Sigmoid colon (tissue), 7 donors: ENCODE results near the gene RAB3C. TPM values are rescaled to one million over a fixed set of nuclear protein-coding genes. Genes with fewer than 3 reads are reported as not detected.
"Not testable (repeated sequence)": the region's sequence is repeated elsewhere in the genome, so short reads cannot be mapped to it uniquely, and the experiment has no call there.

ENCODE experiments used
- DNase-seq: peaks from one replicate; pipeline ENCODE4 v3.0.0-alpha.2; 2019
- H3K27ac ChIP-seq, 4 donors: fragments of 200-600 bp; sonication (generic); one replicate each; pipeline ENCODE4 v1.5.1; 2016 to 2019; ENCODE audit warnings: mild to moderate bottlenecking in 1 of 4
- H3K27me3 ChIP-seq, 3 donors: fragments of 200-600 bp; sonication (generic); one replicate each; pipeline ENCODE4 v1.5.1; 2019; ENCODE audit warnings: mild to moderate bottlenecking in 1 of 3
- H3K36me3 ChIP-seq, 4 donors: fragments of 200-600 bp; sonication (generic); one replicate each; pipeline ENCODE4 v1.5.1; 2016 to 2019
- H3K4me1 ChIP-seq, 4 donors: fragments of 200-600 bp; sonication (generic); one replicate each; pipeline ENCODE4 v1.5.1; 2017 to 2019
- H3K4me3 ChIP-seq, 4 donors: fragments of 200-600 bp; sonication (generic); one replicate each; pipeline ENCODE4 v1.5.1; 2017 to 2019; ENCODE audit warnings: mild to moderate bottlenecking in 2 of 4, moderate library complexity in 1 of 4
- H3K9me3 ChIP-seq, 4 donors: fragments of 200-600 bp in 3 of 4; sonication (generic) in 3 of 4; one replicate each; pipeline versions ENCODE4 v1.5.1 to v1.6.1; 2013 to 2019
- EP300 ChIP-seq, 4 donors: sonication (generic); formaldehyde crosslinking; IDR thresholded peaks; one replicate each; pipeline ENCODE4 v1.6.1; 2017; ENCODE audit warnings: antibody characterized with exemption in 4 of 4
- POLR2A ChIP-seq, 2 donors: fragments of 450-650 bp; IDR thresholded peaks; one replicate each; pipeline ENCODE4 v1.6.1; 2016; ENCODE audit warnings: antibody characterized with exemption in 2 of 2, mild to moderate bottlenecking in 2 of 2, moderate library complexity in 2 of 2
- POLR2AphosphoS5 ChIP-seq, 4 donors: sonication (generic); formaldehyde crosslinking; IDR thresholded peaks; one replicate each; pipeline ENCODE4 v1.6.1; 2017; ENCODE audit warnings: antibody characterized with exemption in 4 of 4
- WGBS, 2 donors: extraction: QIAGEN DNeasy Blood & Tissue Kit; methylation state at CpG; one replicate each; pipeline ENCODE4 v1.1.7; 2013; 5-methylcytosine and 5-hydroxymethylcytosine counted together
- intact Hi-C: fragments of 100-400 bp; cut with DNase I; formaldehyde crosslinking; loops from one replicate; pipeline ENCODE4 v1.15.1; 2023
- polyA plus RNA-seq, 3 donors: library from polyadenylated mRNA; stranded (reverse); fragments of 200-250 nt; gene quantifications; one replicate each; pipeline ENCODE4 v1.2.3, GENCODE V29; 2013
- total RNA-seq, 4 donors: library from RNA; depleted of rRNA; stranded (reverse); fragments of >200 nt; gene quantifications; one replicate each; pipeline ENCODE4 v1.1.0, GENCODE V29; 2016
- TF ChIP-seq, protein P1 (sequence below), 4 experiments: fragments of 450-650 bp in 3 of 4; fragments of 200-600 bp in 1 of 4; IDR thresholded peaks; one replicate each; pipeline ENCODE4 v1.5.1; 2016 to 2019; ENCODE audit warnings: antibody characterized with exemption in 4 of 4, mild to moderate bottlenecking in 3 of 4, moderate library complexity in 2 of 4
- donor health status: healthy with polysubstance abuse.
- donor health status: Bipolar disorder and iron deficiency.
- donor health status: healthy.

The RAB3C gene
- total and polyA plus RNA-seq, 7 donors, result under 0.01 to 17.6 (median 2.4) TPM; not detected in 1

DNA sequence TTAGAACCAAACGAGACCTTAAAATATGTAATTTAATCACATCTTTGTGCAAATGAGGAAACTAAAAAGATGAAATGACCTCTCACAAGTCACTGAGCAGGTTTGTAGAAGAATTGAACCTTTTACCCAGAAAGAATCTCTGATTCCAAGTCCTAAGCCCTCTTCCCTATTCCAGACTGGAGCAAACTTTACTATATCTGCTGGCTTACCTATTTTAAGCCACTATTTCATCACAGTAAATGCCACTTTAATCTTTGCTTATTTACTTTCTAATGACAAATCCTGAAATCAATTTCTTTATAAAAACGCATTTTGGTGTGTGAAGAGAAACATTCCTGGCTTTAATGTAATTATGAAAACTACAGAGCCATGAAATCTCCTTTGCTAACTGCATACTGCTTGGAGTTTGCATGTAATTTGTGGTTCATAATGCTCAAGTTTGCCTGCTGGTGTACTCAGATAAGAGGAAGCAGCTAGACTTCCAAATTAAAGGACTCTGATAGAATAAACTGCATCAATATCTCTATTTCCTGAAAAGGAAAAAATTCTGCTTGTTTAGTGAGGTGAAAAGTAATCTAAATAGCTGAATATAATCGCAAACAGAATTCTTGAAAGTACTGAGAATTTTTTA, 121.2 kb downstream of the RAB3C start:
- Histone ChIP-seq H3K4me1 (no peaks in the 10 kb centered on the region), H3K27me3 (no peaks in the 10 kb centered on the region), H3K36me3 (no peaks in the 10 kb centered on the region), H3K4me3 (no peak overlapping the region), H3K9me3 (no peaks in the 10 kb centered on the region), H3K27ac (no peak overlapping the region)
- TF ChIP-seq, protein P1, sequence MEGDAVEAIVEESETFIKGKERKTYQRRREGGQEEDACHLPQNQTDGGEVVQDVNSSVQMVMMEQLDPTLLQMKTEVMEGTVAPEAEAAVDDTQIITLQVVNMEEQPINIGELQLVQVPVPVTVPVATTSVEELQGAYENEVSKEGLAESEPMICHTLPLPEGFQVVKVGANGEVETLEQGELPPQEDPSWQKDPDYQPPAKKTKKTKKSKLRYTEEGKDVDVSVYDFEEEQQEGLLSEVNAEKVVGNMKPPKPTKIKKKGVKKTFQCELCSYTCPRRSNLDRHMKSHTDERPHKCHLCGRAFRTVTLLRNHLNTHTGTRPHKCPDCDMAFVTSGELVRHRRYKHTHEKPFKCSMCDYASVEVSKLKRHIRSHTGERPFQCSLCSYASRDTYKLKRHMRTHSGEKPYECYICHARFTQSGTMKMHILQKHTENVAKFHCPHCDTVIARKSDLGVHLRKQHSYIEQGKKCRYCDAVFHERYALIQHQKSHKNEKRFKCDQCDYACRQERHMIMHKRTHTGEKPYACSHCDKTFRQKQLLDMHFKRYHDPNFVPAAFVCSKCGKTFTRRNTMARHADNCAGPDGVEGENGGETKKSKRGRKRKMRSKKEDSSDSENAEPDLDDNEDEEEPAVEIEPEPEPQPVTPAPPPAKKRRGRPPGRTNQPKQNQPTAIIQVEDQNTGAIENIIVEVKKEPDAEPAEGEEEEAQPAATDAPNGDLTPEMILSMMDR (IDR thresholded peaks at IDR 0.05), result no peak
- TF ChIP-seq EP300 (IDR thresholded peaks at IDR 0.05), result no peak
- no peak for TF ChIP-seq POLR2AphosphoS5 (IDR thresholded peaks at IDR 0.05)
- TF ChIP-seq POLR2A (IDR thresholded peaks at IDR 0.05), result no peak
- WGBS, 2 donors, result 48 to 73% methylated on average over 3 of the region's 3 CpGs
- intact Hi-C loops, result no loop called here
- DNase-seq, result no peak

DNA sequence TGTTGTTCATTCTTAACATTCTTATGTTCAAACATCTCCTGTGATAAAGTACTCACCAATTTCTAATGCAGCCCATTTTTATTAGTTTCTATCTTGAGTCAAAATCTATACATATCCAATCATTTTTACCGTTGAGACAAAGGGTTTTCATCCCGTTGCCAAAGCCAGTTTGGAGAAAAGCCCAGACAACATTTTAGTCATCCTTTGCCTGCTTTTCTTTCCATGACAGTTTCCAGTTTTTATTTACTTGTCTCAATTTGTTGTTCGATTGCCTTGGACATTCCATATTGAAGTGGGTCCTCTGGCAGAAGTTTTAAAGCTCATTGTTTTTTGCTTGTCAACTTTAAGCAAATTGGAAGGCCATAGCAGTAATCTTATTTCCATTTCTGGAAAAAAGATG, 123.9 kb downstream of the RAB3C start:
- intact Hi-C loops, result no loop called here
- Histone ChIP-seq H3K4me1 (no peaks in the 10 kb centered on the region), H3K9me3 (no peaks in the 10 kb centered on the region), H3K4me3 (no peak overlapping the region), H3K36me3 (no peaks in the 10 kb centered on the region), H3K27me3 (no peaks in the 10 kb centered on the region), H3K27ac (no peak overlapping the region)
- TF ChIP-seq, protein P1 (IDR thresholded peaks at IDR 0.05), result no peak
- TF ChIP-seq POLR2AphosphoS5 (IDR thresholded peaks at IDR 0.05) (no peak), EP300 (IDR thresholded peaks at IDR 0.05) (no peak), POLR2A (IDR thresholded peaks at IDR 0.05) (no peak)
- WGBS, 2 donors, result 76 to 79% methylated on average over 3 of the region's 3 CpGs
- DNase-seq, result no peak

DNA sequence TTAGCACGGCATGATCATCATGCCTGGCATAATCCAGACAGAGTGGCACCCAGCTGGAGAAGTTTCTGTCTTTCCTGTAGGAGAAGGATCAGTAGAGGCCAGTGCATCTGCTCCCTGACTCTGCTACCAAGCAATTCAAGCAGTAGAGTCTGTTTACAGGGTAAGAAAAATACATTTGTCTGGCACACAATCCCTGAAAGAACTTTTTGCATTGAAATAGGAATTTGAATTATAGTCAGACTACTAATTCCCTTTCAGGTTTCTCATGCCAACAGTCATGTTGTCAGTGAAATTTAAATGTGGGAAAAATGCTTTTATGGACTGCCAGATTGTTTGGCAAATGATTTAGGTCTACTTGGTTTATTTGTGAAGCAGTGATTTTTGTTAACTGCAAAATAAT, 125.6 kb downstream of the RAB3C start:
- WGBS, 2 donors, result 73 to 80% methylated on average over 1 of the region's 1 CpG
- H3K36me3 ChIP-seq, result no peaks in the 10 kb centered on the region
- TF ChIP-seq, protein P1 (IDR thresholded peaks at IDR 0.05), result no peak
- no peak for TF ChIP-seq POLR2AphosphoS5 (IDR thresholded peaks at IDR 0.05)
- TF ChIP-seq POLR2A (IDR thresholded peaks at IDR 0.05), result no peak
- TF ChIP-seq EP300 (IDR thresholded peaks at IDR 0.05), result no peak
- no peak overlapping the region for H3K4me3 ChIP-seq
- no peak for DNase-seq
- no peaks in the 10 kb centered on the region for H3K9me3 ChIP-seq
- no peak overlapping the region for H3K27ac ChIP-seq
- no peaks in the 10 kb centered on the region for H3K4me1 ChIP-seq
- intact Hi-C loops, result no loop called here
- H3K27me3 ChIP-seq, result no peaks in the 10 kb centered on the region

DNA sequence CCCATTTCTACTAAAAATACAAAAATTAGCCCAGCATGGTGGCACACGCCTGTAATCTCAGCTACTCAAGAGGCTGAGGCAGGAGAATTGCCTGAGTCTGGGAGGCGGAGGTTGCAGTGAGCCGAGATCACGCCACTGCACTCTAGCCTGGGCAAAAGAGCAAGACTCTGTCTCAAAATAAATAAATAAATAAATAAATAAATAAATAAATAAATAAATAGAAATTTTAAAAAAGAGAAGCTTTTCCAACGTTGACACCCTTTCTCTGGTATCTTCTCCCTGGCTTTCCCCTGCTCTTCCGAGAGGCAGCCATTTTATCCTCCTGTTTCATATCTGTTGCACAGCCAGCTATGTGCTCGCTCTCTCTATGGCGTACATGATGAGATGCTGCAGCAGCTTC, 127.5 kb downstream of the RAB3C start:
- 93 to 94% methylated on average over 8 of the region's 8 CpGs for WGBS, 2 donors
- H3K27ac ChIP-seq, intact Hi-C loops, H3K4me1 ChIP-seq, H3K27me3 ChIP-seq, DNase-seq, H3K4me3 ChIP-seq, H3K9me3 ChIP-seq, H3K36me3 ChIP-seq: not testable (repeated sequence)

DNA sequence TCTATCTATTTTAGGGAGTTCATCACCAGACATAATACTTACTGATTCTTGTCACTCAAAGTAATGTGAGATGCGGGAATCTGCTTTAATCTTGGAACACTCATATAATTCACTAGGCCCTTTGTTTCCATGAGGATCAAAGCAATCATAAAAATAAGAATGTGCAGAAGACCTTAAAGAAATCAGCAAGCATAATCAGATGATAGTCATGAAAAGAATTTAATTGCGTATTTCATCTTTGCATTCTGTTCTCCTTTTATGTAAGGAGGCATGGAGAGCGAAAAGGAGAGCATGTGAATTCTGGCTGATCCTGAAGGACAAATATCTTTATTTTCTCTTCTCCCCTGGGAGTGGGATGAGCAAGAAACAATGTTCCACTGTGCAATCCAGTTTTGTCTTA, 128.0 kb downstream of the RAB3C start:
- H3K36me3 ChIP-seq, result no peaks in the 10 kb centered on the region

More for the DNA sequence above, 128.0 kb downstream of the RAB3C start:
- 95 to 96% methylated on average over 3 of the region's 3 CpGs for WGBS, 2 donors
- intact Hi-C loops, result no loop called here
- H3K9me3 ChIP-seq, result peaks cover 0 to 4% (median 0%) of the 10 kb centered on the region in 4 donors
- no peaks in the 10 kb centered on the region for H3K4me1 ChIP-seq
- no peak overlapping the region for H3K4me3 ChIP-seq
- no peak for DNase-seq
- no peak overlapping the region for H3K27ac ChIP-seq
- no peak for TF ChIP-seq EP300 (IDR thresholded peaks at IDR 0.05)
- no peak for TF ChIP-seq POLR2AphosphoS5 (IDR thresholded peaks at IDR 0.05)
- TF ChIP-seq POLR2A (IDR thresholded peaks at IDR 0.05), result no peak
- TF ChIP-seq, protein P1 (IDR thresholded peaks at IDR 0.05), result no peak
- H3K27me3 ChIP-seq, result no peaks in the 10 kb centered on the region
